GM19043 (cell line): ENCODE results near the gene RAB27A.
"Not testable (repeated sequence)": the region's sequence is repeated elsewhere in the genome, so short reads cannot be mapped to it uniquely, and the experiment has no call there.

ENCODE experiments used
- ATAC-seq: cut with Tn5 transposase; IDR thresholded peaks from one replicate; pipeline ENCODE4 v1.9.1; 2021; ENCODE audit warnings: low read depth; ENCODE audit not compliant: unreplicated experiment

The RAB27A gene

DNA sequence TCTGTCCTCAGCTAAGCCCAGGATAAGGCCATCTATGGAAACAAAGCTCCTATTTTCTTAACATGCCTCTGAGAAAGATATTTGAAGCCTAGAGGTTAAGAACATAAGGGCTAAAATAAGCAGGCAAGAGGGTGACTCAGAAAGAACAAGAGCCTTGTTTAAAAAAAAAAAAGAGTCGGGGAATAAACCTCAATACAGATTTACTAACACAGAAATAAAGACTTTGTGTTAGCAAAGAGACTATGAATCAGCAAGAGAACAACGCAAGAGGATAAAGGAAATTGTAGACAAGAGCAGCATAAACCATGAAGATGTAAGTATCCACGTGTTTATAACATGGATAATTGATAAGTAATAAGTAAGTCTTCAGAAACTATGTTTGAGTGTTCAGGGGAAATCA lies 36.0 kb downstream of the RAB27A start:
- no peak for ATAC-seq

DNA sequence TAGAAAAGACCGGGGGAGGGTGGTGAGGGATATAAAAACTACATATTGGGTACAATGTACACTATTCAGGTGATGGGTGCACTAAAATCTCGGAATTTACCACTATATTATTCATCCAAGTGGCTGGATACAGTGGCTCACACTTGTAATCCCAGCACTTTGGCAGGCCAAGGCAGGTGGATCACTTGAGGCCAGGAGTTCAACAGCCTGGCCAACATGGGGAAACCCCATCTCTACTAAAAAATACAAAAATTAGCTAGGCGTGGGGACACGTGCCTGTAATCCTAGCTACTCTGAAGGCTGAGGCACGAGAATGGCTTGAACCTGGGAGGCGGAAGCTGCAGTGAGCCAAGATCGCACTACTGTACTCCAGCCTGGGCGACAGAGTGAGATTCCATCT lies 37.4 kb downstream of the RAB27A start:
- not testable (repeated sequence) for ATAC-seq

DNA sequence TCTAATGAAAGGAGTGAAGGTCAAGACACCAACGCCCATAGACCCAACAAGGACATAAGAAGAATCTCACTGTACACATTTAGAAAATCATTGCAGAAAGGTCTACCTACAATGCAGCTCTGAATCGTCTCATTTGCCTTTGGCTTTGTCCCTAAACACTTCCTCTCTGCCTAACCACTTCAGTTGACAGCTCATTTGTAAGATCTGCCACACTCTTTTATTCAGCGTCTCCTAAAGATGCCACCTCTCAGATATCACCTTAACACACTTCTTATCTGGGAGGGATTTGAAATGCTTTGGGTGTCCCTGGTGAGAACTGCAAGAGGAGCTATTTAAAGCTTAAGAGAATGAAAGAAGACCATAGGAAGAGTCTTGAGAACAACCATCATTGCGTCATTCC lies 38.7 kb downstream of the RAB27A start:
- no peak for ATAC-seq

GRCh38 chr15:55250392-55250791 lies 39.2 kb downstream of the RAB27A start:
- ATAC-seq: no peak

DNA sequence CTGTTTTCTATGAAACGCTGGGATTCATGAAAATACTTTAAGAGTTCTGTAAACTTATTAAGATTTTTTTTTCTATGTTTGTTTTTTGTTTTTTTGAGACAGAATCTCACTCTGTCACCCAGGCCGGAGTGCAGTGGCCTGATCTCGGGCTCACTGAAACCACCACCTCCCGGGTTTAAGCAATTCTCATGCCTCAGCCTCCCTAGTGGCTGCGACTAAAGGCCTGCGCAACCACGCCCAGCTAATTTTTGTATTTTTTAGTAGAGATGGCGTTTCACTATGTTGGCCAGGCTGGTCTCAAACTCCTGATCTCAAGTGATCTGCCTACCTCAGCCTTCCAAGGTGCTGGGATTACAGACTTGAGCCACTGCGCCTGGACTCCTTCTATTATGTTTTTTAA lies 39.7 kb downstream of the RAB27A start:
- ATAC-seq: not testable (repeated sequence)

DNA sequence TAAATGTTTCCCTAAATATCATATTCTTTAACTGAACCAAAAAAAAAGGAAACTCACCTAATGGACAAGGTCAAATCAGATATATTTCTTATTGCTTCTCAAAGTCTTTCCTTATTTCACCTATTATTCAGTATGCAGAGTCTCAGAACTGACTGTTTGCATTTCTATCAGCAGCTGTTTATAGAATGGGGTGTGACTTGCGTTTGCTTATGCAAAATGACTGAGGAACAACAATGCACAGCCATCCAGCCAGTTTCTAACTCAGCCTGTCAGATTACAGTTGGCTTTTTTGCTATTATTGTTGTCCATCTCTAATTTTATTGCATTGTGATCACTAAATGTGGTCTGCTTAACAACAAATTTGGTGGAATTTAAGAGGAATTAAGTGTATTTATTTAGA lies 40.7 kb downstream of the RAB27A start:
- ATAC-seq: no peak

DNA sequence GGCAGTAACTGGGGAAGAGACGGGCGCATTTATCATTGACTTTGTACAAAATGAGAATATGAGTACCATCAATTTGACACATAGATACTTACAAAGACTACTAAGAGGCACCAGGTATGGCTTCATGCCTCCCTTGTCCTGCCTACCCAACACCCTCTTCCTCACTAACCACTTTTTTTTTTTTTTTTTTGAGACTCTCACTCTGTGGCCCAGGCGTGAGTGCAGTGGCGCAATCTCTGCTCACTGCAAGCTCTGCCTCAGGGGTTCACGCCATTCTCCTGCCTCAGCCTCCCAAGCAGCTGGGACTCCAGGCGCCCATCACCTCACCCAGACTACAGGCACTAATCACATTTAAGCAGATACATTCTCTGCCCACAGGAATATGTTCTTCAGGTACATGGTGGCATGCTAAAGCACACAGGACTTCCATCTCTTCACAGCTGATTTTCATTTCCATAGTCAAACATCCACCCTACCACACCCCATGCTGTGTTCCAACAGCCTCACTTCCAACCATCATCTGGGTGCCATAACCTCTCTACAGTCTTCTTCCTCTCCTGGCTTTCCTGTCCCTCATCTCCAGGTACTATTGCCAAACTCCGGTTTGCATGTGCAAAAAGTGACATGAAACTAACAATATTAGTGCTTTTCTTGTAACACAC lies 41.7 kb downstream of the RAB27A start:
- no peak for ATAC-seq

DNA sequence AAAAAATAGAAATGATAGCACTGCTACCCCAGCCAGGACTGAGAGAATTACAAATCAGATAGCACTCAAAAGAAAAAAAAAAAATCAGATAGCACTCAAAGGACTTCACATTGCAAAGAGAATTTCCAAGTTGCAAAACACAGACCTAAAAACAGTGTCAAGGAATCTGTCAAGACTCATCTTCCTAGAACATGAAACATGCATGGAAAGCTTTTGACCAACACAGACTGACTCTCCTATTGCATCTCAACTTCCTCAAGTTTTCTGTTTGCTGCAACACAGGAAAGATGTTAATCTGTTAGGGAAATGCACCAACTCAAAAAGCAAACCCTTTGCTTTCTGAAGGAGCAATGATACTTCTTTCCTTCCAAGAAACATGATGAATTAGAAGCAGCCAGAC lies 42.3 kb downstream of the RAB27A start:
- ATAC-seq: no peak

DNA sequence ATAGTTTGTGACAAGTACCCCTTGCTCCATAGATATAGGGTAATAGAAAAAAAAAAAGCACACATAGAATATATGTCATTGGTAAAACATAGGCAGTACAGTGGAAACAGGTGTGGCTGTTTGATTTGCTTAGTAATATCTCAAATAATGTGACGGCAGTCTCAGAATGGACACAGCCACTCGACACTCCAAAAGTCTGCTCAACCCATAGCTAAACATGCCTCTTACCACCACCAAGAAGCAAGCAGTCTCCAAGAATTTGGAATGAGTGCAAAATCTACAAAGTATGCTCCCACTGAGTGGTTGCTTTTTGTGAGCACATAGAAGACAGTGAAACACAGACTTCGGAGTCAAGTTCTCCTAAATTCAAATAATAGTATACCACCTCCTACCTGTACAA lies 43.0 kb downstream of the RAB27A start:
- no peak for ATAC-seq

- no peak for ATAC-seq
Measured at GRCh38 chr15:55245059-55245458, 44.6 kb downstream of the RAB27A start.

GRCh38 chr15:55241891-55242290 lies 47.7 kb downstream of the RAB27A start:
- no peak for ATAC-seq

GRCh38 chr15:55241186-55241585 lies 48.4 kb downstream of the RAB27A start:
- ATAC-seq: no peak

GRCh38 chr15:55240125-55240760 lies 49.4 kb downstream of the RAB27A start:
- no peak for ATAC-seq

DNA sequence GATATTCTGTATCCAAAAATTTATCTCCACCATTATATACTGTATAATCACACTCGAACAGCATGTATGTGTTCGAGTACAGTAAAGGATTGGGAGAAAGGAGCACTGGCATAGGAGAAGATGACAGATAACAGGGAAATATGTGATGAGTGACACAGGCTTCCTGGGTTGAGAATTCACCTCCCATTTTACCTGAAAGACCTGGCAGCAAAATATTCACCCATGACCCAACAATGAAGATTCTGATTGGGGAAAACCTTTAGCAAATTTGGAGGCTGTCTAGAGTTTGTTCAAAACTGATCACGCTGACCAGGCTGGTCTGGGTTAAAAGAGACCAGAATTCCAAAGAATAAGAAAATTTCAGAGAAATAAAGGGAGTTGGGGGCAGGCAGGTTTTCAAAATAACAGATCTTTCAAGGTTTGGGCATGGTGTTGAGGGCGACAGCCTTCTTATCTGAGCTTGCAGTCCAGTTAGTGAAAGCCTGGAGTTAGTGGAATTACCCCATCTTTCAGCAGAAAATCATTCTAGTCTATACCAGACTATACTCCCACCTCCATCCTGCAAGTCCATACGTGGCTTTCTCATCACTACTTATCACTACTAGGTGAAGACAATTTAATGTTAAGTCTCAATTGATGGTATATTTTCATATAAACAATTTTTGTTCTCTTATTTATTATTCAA lies 50.0 kb downstream of the RAB27A start:
- no peak for ATAC-seq

- ATAC-seq: no peak
Measured at GRCh38 chr15:55238877-55239276, 50.7 kb downstream of the RAB27A start.

GRCh38 chr15:55237219-55238130 lies 52.1 kb downstream of the RAB27A start:
- ATAC-seq: no peak

DNA sequence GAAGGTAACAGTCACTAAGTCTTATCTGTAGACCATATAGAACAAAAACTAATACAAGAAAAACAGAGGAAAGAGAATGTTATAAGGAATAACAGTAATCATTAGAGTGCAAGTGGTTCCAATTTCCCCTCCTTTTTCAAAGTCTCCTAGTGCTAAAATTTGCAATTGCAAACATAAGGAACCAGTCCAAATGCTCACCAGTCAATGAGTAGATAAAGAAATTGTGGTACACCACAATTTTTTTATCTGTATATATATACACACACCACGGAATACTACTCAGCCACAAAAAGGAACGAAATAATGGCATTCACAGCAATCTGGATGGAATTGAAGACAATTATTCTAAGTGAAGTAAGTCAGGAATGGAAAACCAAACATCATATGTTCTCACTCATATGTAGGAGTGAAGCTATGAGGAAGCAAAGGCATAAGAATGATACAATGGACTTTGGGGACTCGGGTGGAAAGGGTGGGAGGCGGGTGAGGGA lies 54.0 kb downstream of the RAB27A start:
- ATAC-seq: no peak

GRCh38 chr15:55234800-55235104 lies 54.9 kb downstream of the RAB27A start:
- no peak for ATAC-seq

DNA sequence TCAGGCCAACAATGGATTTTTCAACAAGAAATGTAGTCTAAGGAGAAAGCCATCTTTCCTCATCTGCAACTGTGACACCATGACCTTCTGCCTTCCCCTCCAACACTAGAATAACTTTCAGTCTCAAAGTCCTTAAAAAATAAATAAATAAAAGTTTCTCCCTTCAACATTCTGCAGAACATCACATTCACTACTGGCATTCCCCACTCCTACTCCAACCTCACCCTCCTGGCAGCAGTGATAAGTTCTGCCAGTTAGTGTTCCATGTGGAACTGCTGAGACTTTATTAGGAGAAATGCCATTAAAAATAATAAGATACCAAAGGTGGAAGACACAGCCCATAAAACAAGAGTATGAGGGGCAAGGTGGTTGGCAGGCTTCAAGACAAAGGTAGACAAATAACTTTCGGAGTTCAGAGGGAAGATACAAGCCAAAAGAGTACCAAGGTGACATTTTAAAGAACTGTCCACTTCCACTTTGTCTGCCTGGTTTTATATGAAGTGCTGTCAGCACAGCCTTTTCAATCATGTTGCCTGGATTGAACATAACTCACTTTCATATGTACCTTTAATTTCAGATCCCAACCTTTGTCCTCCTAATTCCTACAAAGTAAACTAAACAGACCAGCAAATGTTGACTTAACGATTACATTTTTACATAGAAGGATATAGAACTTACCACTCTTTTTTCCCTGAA lies 55.4 kb downstream of the RAB27A start:
- ATAC-seq: no peak

DNA sequence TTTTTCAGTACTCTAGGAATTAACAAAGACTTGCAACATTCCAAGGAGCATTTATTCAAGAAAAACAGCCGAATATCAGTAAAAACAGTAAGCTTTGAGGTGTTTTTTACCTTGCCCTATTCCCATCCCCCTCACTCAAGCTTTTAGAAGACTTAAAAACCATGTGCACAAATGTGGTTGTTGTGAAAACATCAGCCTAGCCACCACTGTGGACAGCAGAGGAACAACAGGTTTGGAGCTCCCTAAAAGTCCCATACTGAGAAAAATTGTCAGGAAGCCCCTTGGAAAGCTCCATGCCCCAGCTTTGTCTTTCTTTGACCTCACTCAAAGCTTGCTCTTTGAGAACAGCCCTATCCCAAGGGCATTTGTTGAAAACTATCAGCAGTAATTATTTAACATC lies 58.2 kb downstream of the RAB27A start:
- ATAC-seq: no peak
